GM12878 (cell line): ENCODE results near the gene PRR35. TPM values are rescaled to one million over a fixed set of nuclear protein-coding genes. Genes with fewer than 3 reads are reported as not detected.

ENCODE experiments used
- ATAC-seq: fragments of 200-7000 bp; cut with Tn5 transposase; 3 replicates; pipeline ENCODE4 v1.9.1; 2020; ENCODE audit warnings: mild to moderate bottlenecking, moderate library complexity
- BruUV-seq: library from RNA; stranded (reverse); fragments of 400-500 nt; replicated peaks from 2 replicates; lab custom pipeline; 2021; lab: Mats Ljungman, UMichigan
- CTCF ChIA-PET: fragments of 300-600 bp; sonication (Branson Sonifier 250); formaldehyde crosslinking; extraction: SDS; loops from one replicate; lab custom pipeline; 2021; ENCODE audit warnings: inconsistent platforms; lab: Yijun Ruan, JAX
- POLR2A ChIA-PET: fragments of 350-600 bp; formaldehyde crosslinking; extraction: SDS; loops from one replicate; lab custom pipeline; 2021; ENCODE audit warnings: inconsistent platforms; lab: Charles Lee
- RAD21 ChIA-PET: fragments of 300-600 bp; sonication (Branson Sonifier 250); formaldehyde crosslinking; loops from one replicate; lab custom pipeline; 2023; ENCODE audit warnings: antibody characterized with exemption; ENCODE audit not compliant: unreplicated experiment; lab: Charles Lee
- SMC1A ChIA-PET: fragments of 300-600 bp; sonication (Branson Sonifier 250); formaldehyde crosslinking; loops from one replicate; lab custom pipeline; 2023; ENCODE audit not compliant: unreplicated experiment, uncharacterized antibody; lab: Charles Lee
- DNase-seq: peaks from one replicate; pipeline ENCODE4 v3.0.0-alpha.2; 2011; ENCODE audit warnings: low read depth, low spot score
- FAIRE-seq: peaks from 3 replicates; lab custom pipeline; 2011; peaks lifted over from hg19 to GRCh38; lab: Jason Lieb, UNC
- H2AFZ ChIP-seq: 2 replicates; pipeline ENCODE4 v1.6.0; 2011; ENCODE audit warnings: low read depth, low read length, control low read depth; ENCODE audit not compliant: control insufficient read depth
- H3K27ac ChIP-seq: 2 replicates; pipeline ENCODE4 v1.5.1; 2011; ENCODE audit warnings: control low read depth; ENCODE audit not compliant: control insufficient read depth, insufficient read depth
- H3K27me3 ChIP-seq, 2 experiments: replicated peaks in 1 of 2; 2 replicates each; pipeline versions ENCODE4 v1.6.0 to v1.6.1; 2011; ENCODE audit warnings: low read length in 1 of 2; ENCODE audit not compliant: control insufficient read depth in 2 of 2, insufficient read depth in 2 of 2
- H3K36me3 ChIP-seq, 2 experiments: 2 replicates each; pipeline ENCODE4 v1.5.1; 2011; ENCODE audit warnings: low read length in 1 of 2; ENCODE audit not compliant: control insufficient read depth in 2 of 2, insufficient read depth in 2 of 2
- H3K4me1 ChIP-seq: 2 replicates; pipeline ENCODE4 v1.6.1; 2011; ENCODE audit warnings: mild to moderate bottlenecking, low read length, moderate library complexity, mixed read lengths; ENCODE audit not compliant: control insufficient read depth, insufficient read depth
- H3K4me2 ChIP-seq: 2 replicates; pipeline ENCODE4 v1.6.0; 2011; ENCODE audit warnings: control low read depth; ENCODE audit not compliant: control insufficient read depth, insufficient read depth
- H3K4me3 ChIP-seq: fragments of 200-600 bp; sonication (generic); 2 replicates; pipeline ENCODE4 v1.5.1; 2016
- H3K79me2 ChIP-seq: 2 replicates; pipeline ENCODE4 v1.6.0; 2011; ENCODE audit warnings: low read length; ENCODE audit not compliant: control insufficient read depth, insufficient read depth
- H3K9ac ChIP-seq: 2 replicates; pipeline ENCODE4 v1.8.0; 2011; ENCODE audit warnings: low read length, control low read depth, mixed read lengths; ENCODE audit not compliant: control insufficient read depth, insufficient read depth
- H3K9me3 ChIP-seq: replicated peaks from 3 replicates; pipeline ENCODE4 v1.5.1; 2011; ENCODE audit warnings: mild to moderate bottlenecking, low read length; ENCODE audit not compliant: control insufficient read depth, insufficient read depth
- H4K20me1 ChIP-seq: 2 replicates; pipeline ENCODE4 v1.6.0; 2011; ENCODE audit not compliant: control insufficient read depth, insufficient read depth
- HDAC6 ChIP-seq: fragments of 200-600 bp; sonication (generic); IDR thresholded peaks from one replicate; pipeline ENCODE4 v1.8.0; 2017; ENCODE audit warnings: antibody characterized with exemption; ENCODE audit not compliant: unreplicated experiment
- POLR2A ChIP-seq: IDR thresholded peaks from 2 replicates; pipeline ENCODE4 v1.6.1; 2011; ENCODE audit warnings: low read depth, mild to moderate bottlenecking, low read length
- ZNF217 ChIP-seq: fragments of 450-650 bp; IDR thresholded peaks from 2 replicates; pipeline ENCODE4 v1.6.1; 2017; ENCODE audit warnings: antibody characterized with exemption, mild to moderate bottlenecking
- WGBS: methylation state at CpG from one replicate; pipeline ENCODE4 v1.1.6; 2016; ENCODE audit warnings: low lambda C conversion rate; ENCODE audit not compliant: insufficient replicate concordance, insufficient coverage; ENCODE audit errors: missing lambda C conversion rate; 5-methylcytosine and 5-hydroxymethylcytosine counted together
- in situ Hi-C: fragments of 300-500 bp; cut with MboI; formaldehyde crosslinking; loops from 9 replicates; pipeline ENCODE4 v1.14.3; 2018; ENCODE audit warnings: mixed read lengths
- intact Hi-C: fragments of 100-400 bp; cut with micrococcal nuclease; formaldehyde crosslinking; loops from one replicate; pipeline ENCODE4 v1.14.2; 2022; ENCODE audit not compliant: unreplicated experiment
- polyA plus RNA-seq, 11 experiments: library from polyadenylated mRNA; depleted of rRNA in 4 of 11; unstranded in 6 of 11; stranded (reverse) in 5 of 11; fragments of >200 nt; fragmentation: Nextera tagmentation in 4 of 11; fragmentation: Illumina TruSeq in 1 of 11; extraction: Ambion mirVana in 4 of 11; extraction: Trizol in 1 of 11; gene quantifications; 1 replicate in 1 of 11; 2 replicates in 10 of 11; pipeline versions ENCODE4 v1.2.1 to v1.2.3, GENCODE V29; 2011 to 2016; ENCODE audit warnings: inconsistent platforms in 2 of 11, missing spikeins in 2 of 11, low read depth in 1 of 11
- total RNA-seq, 4 experiments: library from RNA; depleted of rRNA in 3 of 4; stranded (reverse); fragments of >200 nt in 3 of 4; fragmentation: Illumina TruSeq in 1 of 4; extraction: Trizol in 1 of 4; gene quantifications; 2 replicates each; pipeline versions ENCODE4 v1.2.1 to v1.2.3, GENCODE V29; 2013 to 2021

PRR35 gene
- total and polyA plus RNA-seq, 10 of the 15 experiments (the other 5 are each of a cell fraction or from before 2014, with no cell fraction given): not detected

- ChIA-PET RAD21 (no interaction called here), POLR2A (no interaction called here), SMC1A (no interaction called here), CTCF (no interaction called here)
- H3K4me2 ChIP-seq: no peak overlapping the region
- peaks cover 0 to 23% of the 10 kb centered on the region in 2 experiments; a peak in 3 of 4 replicates for H3K36me3 ChIP-seq
- no peak for ATAC-seq
- no peak overlapping the region for H3K4me3 ChIP-seq
- BruUV-seq: no TSS peak
- TF ChIP-seq POLR2A (peak; percentile 30; the same call in 1 of the 2 replicates), HDAC6 (no peak)
- H4K20me1 ChIP-seq: no peaks in the 10 kb centered on the region
- H3K9ac ChIP-seq: no peak overlapping the region
- 95% methylated on average over 27 of the region's 27 CpGs for WGBS
- no peak overlapping the region for H3K27ac ChIP-seq
- FAIRE-seq: no peak
- intact Hi-C loops: no loop called here
- H2AFZ ChIP-seq: no peak overlapping the region
- in situ Hi-C loops: loop anchor here (5.0 kb wide), 1 partner anchor 32 kb away; the partner anchor contains the start of genes NHLRC4 and PIGQ
- peaks cover 23% of the 10 kb centered on the region for H3K79me2 ChIP-seq
- no peaks in the 10 kb centered on the region for H3K4me1 ChIP-seq
- H3K27me3 ChIP-seq: no peaks in the 10 kb centered on the region
- H3K9me3 ChIP-seq: no peaks in the 10 kb centered on the region
- no peak for DNase-seq
Observed at GRCh38 chr16:534856-535445, 25.2 kb upstream of the PRR35 start.

DNA sequence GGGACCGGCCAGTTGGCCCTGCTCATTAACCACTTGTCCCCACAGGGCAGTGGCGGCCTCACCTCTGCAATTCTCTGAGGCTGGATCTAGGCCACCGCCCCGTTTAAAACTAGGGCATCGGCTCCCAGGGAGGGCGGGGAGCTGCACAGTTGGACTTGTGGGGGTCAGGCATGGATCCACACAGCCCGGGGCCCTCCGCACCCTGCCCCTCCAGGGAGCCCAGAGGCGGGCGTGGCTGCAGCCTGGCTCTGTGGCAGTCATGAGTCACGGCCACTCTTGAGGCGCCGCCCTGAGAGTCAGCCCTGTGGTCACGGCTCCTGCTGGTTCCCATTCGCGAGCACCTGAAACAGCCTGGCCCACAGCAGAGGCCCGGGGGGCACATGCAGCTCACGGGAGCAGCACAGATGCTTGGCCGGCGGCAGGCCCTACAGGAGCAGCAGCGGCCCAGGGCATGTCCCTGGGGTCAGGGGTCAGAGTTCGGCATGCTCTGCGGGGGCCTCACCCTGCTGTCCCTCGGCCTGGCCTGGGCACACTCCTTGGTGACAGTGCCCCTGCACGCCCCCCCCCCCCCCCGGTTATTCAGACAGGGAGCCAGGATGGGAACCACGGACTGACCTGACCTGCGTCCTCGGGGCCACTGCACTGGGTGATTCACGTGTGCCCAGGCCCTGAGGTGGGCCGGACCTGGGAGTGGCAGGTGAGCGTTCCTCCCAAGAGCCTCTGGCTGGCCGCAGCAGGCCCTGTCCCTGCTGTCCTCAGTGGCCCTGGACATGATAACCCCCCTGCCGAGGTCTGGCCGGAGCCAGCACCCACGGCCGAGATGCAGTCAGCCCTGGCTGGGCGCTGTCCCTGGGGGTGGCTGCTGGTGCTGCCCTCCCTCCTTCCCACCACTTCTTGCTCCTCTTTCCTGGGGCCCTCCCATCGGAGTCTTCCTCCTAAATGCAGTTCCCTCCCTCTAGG is 24.5 kb upstream of the PRR35 start:
- RAD21 ChIA-PET: no interaction called here

More for the DNA sequence above, 24.5 kb upstream of the PRR35 start:
- CTCF ChIA-PET: no interaction called here
- H3K27ac ChIP-seq: no peak overlapping the region
- H3K4me1 ChIP-seq: no peaks in the 10 kb centered on the region
- no peaks in the 10 kb centered on the region for H4K20me1 ChIP-seq
- no peak overlapping the region for H3K4me3 ChIP-seq
- no peaks in the 10 kb centered on the region for H3K9me3 ChIP-seq
- no TSS peak for BruUV-seq
- DNase-seq (no peak), ATAC-seq (no peak), FAIRE-seq (no peak)
- SMC1A ChIA-PET: no interaction called here
- intact Hi-C loops: no loop called here
- no peak for TF ChIP-seq ZNF217
- H3K4me2 ChIP-seq: no peak overlapping the region
- 94% methylated on average over 36 of the region's 39 CpGs for WGBS
- H3K27me3 ChIP-seq: no peaks in the 10 kb centered on the region
- H3K79me2 ChIP-seq: peaks cover 15% of the 10 kb centered on the region
- H3K36me3 ChIP-seq: peaks cover 0 to 28% of the 10 kb centered on the region in 2 experiments; a peak in 3 of 4 replicates
- in situ Hi-C loops: no loop called here
- POLR2A ChIA-PET: no interaction called here
- H2AFZ ChIP-seq: no peak overlapping the region
- H3K9ac ChIP-seq: no peak overlapping the region
